ENCODE results near the gene MICU1.

MICU1 gene

GRCh38 chr10:72337039-72337629 is 288.7 kb downstream of the MICU1 start:
- no peak for DNase-seq (ENCODE audit: low spot score)
- TF ChIP-seq CTCF (IDR thresholded peaks at IDR 0.05; ENCODE audit: extremely low read depth, missing control alignments) = peak; percentile 84

- DNase-seq (ENCODE audit: low spot score) = no peak
- no peak for TF ChIP-seq CTCF (IDR thresholded peaks at IDR 0.05; ENCODE audit: extremely low read depth, missing control alignments)
Measured at GRCh38 chr10:72336259-72337038, 289.4 kb downstream of the MICU1 start.

- TF ChIP-seq CTCF (IDR thresholded peaks at IDR 0.05; ENCODE audit: extremely low read depth, missing control alignments) = no peak
- DNase-seq (ENCODE audit: low spot score) = peak; percentile 66
Measured at GRCh38 chr10:72335394-72336258, 290.3 kb downstream of the MICU1 start.

GRCh38 chr10:72334825-72335393 is 291.0 kb downstream of the MICU1 start:
- TF ChIP-seq CTCF (IDR thresholded peaks at IDR 0.05; ENCODE audit: extremely low read depth, missing control alignments) = no peak
- peak; percentile 77 for DNase-seq (ENCODE audit: low spot score)

GRCh38 chr10:72334196-72334824 is 291.6 kb downstream of the MICU1 start:
- DNase-seq (ENCODE audit: low spot score) = no peak
- no peak for TF ChIP-seq CTCF (IDR thresholded peaks at IDR 0.05; ENCODE audit: extremely low read depth, missing control alignments)

GRCh38 chr10:72333112-72334015 is 292.5 kb downstream of the MICU1 start:
- no peak for TF ChIP-seq CTCF (IDR thresholded peaks at IDR 0.05; ENCODE audit: extremely low read depth, missing control alignments)
- DNase-seq (ENCODE audit: low spot score) = no peak

Data from GM20000 (cell line).